Aorta (tissue), 5 donors: ENCODE measurements around the gene GOSR2. TPM values are rescaled to one million over a fixed set of nuclear protein-coding genes. Genes with fewer than 3 reads are reported as not detected.

ENCODE experiments used
- ATAC-seq: fragments of 200-7000 bp; cut with Tn5 transposase; one replicate; pipeline ENCODE4 v1.9.1; 2022; ENCODE audit warnings: moderate library complexity; ENCODE audit not compliant: low FRiP score
- DNase-seq, 2 donors: peaks; one replicate each; pipeline ENCODE4 v3.0.0-alpha.2; 2020
- H3K27ac ChIP-seq, 2 donors: one replicate each; pipeline ENCODE4 v1.5.1; 2013; ENCODE audit warnings: low read length in 2 of 2, mild to moderate bottlenecking in 2 of 2, moderate library complexity in 2 of 2, control low read depth in 1 of 2, inconsistent platforms in 1 of 2, low read depth in 1 of 2
- H3K27me3 ChIP-seq, 2 donors: one replicate each; pipeline ENCODE4 v1.6.1; 2013; ENCODE audit warnings: control low read depth in 1 of 2, low read length in 1 of 2, mild to moderate bottlenecking in 1 of 2, moderate library complexity in 1 of 2; ENCODE audit not compliant: insufficient read depth in 2 of 2, control insufficient read depth in 1 of 2
- H3K36me3 ChIP-seq, 2 donors: one replicate each; pipeline ENCODE4 v1.6.1; 2013; ENCODE audit warnings: control low read depth in 1 of 2, low read length in 1 of 2, mild to moderate bottlenecking in 1 of 2; ENCODE audit not compliant: insufficient read depth in 2 of 2, control insufficient read depth in 1 of 2
- H3K4me1 ChIP-seq, 2 donors: one replicate each; pipeline ENCODE4 v1.6.1; 2013; ENCODE audit warnings: low read length in 2 of 2, control low read depth in 1 of 2, mild to moderate bottlenecking in 1 of 2, moderate library complexity in 1 of 2; ENCODE audit not compliant: insufficient read depth in 2 of 2, control insufficient read depth in 1 of 2
- H3K4me3 ChIP-seq, 2 donors: one replicate each; pipeline ENCODE4 v1.5.1; 2013; ENCODE audit warnings: low read length in 2 of 2, control low read depth in 1 of 2, mild to moderate bottlenecking in 1 of 2
- H3K9me3 ChIP-seq: one replicate; pipeline ENCODE4 v1.6.1; 2013; ENCODE audit warnings: mild to moderate bottlenecking, low read length; ENCODE audit not compliant: control insufficient read depth
- WGBS, 2 donors: extraction: QIAGEN DNeasy Blood & Tissue Kit; methylation state at CpG; one replicate each; pipeline ENCODE4 v1.1.7; 2013; 5-methylcytosine and 5-hydroxymethylcytosine counted together
- intact Hi-C, 2 donors: fragments of 100-400 bp; cut with DNase I; formaldehyde crosslinking; loops; one replicate each; pipeline versions ENCODE4 v1.14.2 to v1.15.0; 2022
- polyA plus RNA-seq, 2 donors: library from polyadenylated mRNA; stranded (reverse); fragments of 200-250 nt; gene quantifications; one replicate each; pipeline ENCODE4 v1.2.3, GENCODE V29; 2013
- total RNA-seq, 2 donors: library from RNA; stranded (reverse); fragmentation: NEBNext Ultra II Directional; extraction: Animal tissue kit (Norgen Biotek cat#: 25700); gene quantifications; one replicate each; pipeline ENCODE4 v1.2.1, GENCODE V29; 2021
- donor health status: healthy with polysubstance abuse.
- donor health status: Bipolar disorder and iron deficiency.
- donor health status: DM: no; HTN: no; CAD: no.
- donor health status: DM: no; HTN: no; CAD: no.
- donor health status: DM: yes; HTN: yes; CAD: no.

Gene GOSR2
- total and polyA plus RNA-seq, 4 donors = 23.4 to 62.9 (median 44.6) TPM

DNA sequence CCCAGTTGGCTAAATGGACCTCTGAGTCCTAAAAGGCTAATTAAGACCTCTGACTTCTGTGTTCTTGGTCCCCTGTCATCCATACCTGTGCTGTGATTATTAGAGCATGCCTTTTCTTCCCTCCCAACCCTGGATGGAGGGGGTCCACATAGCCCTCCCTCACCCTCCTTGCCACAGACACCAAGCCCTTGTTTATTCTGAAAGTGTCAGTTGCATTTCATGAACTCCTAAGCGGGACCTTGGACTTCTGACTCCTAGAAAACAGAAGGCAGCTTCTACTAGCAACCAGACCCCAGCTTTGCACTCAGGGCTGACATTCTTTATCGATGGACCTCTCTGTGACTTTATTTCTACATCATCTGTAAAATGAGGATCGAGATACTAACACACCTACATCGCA lies 33.4 kb upstream of the GOSR2 start:
- H3K4me1 ChIP-seq = no peaks in the 10 kb centered on the region
- DNase-seq (no peak), ATAC-seq (no peak)
- H3K4me3 ChIP-seq = no peak overlapping the region
- no peaks in the 10 kb centered on the region for H3K9me3 ChIP-seq
- no peak overlapping the region for H3K27ac ChIP-seq
- intact Hi-C loops = no loop called here
- WGBS, 2 donors = 82 to 89% methylated on average over 4 of the region's 4 CpGs
- H3K36me3 ChIP-seq = no peaks in the 10 kb centered on the region
- H3K27me3 ChIP-seq = no peaks in the 10 kb centered on the region

DNA sequence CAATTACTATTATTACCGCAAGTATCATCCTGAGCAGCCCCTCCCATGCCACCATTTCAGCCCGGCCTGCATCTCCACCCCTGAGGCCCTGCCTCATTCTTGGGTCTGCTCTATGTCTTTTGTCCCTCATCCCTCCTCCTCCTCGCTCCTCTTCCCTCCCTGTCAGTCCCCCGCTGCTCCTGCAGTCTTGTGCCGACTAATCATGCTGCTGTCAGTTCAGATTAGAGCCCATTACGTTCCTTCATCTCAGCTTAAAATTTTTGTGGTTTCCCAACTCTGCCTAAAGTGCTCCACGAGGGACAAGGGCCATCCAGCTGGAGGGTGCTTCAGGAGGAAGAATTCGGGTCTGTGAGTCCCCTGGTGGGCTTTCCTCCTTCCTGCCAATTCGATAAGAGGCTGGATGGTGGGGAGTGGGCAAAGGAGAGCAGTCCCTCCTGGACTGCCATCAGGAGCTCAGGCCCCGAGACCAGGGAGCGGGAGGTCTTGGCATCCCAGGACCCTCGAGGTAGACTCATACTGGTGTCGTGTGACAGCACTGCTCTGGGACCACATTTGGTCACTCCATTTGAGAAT lies 32.9 kb upstream of the GOSR2 start:
- Histone ChIP-seq H3K9me3 (no peaks in the 10 kb centered on the region), H3K36me3 (no peaks in the 10 kb centered on the region), H3K27ac (no peak overlapping the region), H3K27me3 (no peaks in the 10 kb centered on the region), H3K4me1 (no peaks in the 10 kb centered on the region), H3K4me3 (no peak overlapping the region)
- intact Hi-C loops = no loop called here
- DNase-seq = peak in 1 of 2 donors; percentile 19
- WGBS, 2 donors = 36 to 39% methylated on average over 13 of the region's 13 CpGs
- no peak for ATAC-seq

DNA sequence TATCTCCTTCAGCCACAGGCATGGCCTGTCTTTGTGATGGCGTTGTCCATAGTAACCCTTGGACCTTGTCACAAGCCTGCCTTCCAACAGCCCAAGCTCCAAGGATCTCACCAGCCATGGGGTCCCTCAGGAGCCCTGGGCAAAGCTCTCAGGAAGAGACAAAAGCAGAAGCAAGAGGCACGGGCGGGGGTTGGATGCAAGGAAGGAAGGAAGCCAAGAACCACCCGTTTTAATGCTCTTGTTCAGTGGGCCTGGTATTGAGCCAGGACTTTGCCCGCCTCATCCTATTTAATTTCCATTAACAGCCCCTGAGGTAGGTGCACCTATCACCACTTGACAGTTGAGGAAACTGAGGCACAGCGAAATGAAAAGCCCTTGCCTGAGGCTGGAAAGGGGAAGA lies 32.3 kb upstream of the GOSR2 start:
- Histone ChIP-seq H3K27me3 (no peaks in the 10 kb centered on the region), H3K9me3 (no peaks in the 10 kb centered on the region), H3K36me3 (no peaks in the 10 kb centered on the region), H3K4me3 (no peak overlapping the region), H3K27ac (no peak overlapping the region), H3K4me1 (no peaks in the 10 kb centered on the region)
- peak in 1 of 2 donors; percentile 41 for DNase-seq
- intact Hi-C loops = no loop called here
- WGBS, 2 donors = 69 to 74% methylated on average over 6 of the region's 6 CpGs
- ATAC-seq = no peak

DNA sequence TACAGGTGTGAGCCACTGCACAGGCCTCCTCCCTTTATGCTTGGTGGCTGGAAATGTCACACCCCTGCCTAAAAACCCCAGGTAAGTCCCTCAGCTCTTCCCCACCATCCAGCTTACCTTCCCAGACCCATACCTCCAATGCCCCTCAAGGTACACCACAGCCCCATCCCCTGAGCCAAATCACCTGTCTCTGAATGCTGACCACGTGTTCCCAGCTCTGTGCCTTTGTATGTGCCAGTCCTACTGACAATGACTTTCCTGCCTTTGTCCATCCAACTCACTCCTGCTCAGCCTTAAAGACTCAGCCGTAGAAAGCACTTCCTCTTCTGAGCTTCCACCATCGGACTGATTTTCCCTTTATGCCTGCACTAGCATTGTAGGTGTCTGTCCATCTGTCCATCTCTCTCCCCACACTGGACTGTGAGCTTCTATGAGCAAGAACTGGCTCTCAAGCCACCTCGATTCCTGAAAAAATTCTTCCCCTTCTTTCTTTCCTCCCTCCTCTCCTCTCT lies 30.7 kb upstream of the GOSR2 start:
- Histone ChIP-seq H3K4me3 (no peak overlapping the region), H3K4me1 (no peaks in the 10 kb centered on the region), H3K9me3 (no peaks in the 10 kb centered on the region), H3K27ac (no peak overlapping the region), H3K36me3 (no peaks in the 10 kb centered on the region), H3K27me3 (no peaks in the 10 kb centered on the region)
- DNase-seq (no peak), ATAC-seq (no peak)
- intact Hi-C loops = no loop called here
- WGBS, 2 donors = 66 to 71% methylated on average over 4 of the region's 4 CpGs

DNA sequence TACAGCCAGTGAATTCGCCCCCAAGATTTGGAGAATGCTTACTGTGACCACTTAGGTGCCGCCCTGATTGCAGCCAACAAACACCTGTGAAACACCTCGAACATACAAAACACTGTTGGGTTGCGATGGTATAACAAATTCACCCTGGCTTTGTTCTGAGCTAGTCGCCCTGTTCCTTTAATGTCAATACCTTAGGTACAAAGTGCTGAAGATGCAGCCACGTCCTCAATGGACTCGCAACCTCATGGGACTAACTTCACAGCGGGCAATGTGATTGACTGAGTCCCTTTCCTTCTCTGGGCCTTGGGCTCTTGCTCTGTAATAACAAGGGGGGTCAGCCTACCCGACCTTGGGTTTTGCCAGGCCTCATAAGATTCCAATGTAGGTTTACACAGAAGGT lies 28.9 kb upstream of the GOSR2 start:
- H3K36me3 ChIP-seq = no peaks in the 10 kb centered on the region
- no peak overlapping the region for H3K4me3 ChIP-seq
- no peaks in the 10 kb centered on the region for H3K27me3 ChIP-seq
- H3K27ac ChIP-seq = no peak overlapping the region
- 78 to 80% methylated on average over 9 of the region's 9 CpGs for WGBS, 2 donors
- ATAC-seq (no peak), DNase-seq (no peak)
- no peaks in the 10 kb centered on the region for H3K4me1 ChIP-seq
- no peaks in the 10 kb centered on the region for H3K9me3 ChIP-seq
- intact Hi-C loops = no loop called here

DNA sequence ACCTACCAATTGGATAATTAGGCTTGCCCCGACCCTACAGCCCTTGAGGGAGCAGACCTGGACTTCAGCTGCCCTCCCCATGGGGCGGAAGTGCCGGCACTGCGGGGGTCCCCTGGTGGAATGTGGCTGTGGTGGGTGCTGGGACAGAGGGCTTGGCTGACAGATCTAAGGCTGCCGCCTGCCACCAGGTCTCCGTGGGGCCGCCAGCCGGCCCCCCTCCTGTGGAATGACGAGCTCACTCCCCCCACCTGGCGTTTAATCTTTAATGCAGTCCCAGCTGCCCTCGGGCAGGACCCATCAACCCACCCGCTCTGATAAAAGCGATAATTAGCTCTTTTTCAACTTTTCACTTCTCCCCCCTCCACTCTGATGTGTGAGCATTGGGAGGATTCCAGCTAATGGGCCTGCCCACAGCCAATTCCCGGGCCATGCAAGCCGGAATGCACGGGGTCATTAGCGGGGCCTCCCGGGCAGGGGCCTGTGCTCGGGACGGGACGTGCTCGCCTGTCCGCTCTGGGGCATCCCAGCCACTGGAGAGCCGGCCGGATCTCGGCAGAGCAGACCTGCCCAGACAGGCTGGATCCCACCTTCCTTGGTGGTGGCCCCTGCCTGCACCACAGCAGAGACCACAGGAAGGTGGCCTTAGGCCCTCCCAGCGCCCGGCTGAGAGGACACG lies 28.3 kb upstream of the GOSR2 start:
- Histone ChIP-seq H3K4me1 (no peaks in the 10 kb centered on the region), H3K36me3 (no peaks in the 10 kb centered on the region), H3K27me3 (no peaks in the 10 kb centered on the region), H3K9me3 (no peaks in the 10 kb centered on the region), H3K4me3 (no peak overlapping the region), H3K27ac (no peak overlapping the region)
- intact Hi-C loops = no loop called here
- ATAC-seq (peak; percentile 35), DNase-seq (no peak)
- WGBS, 2 donors = 30 to 36% methylated on average over 28 to 29 of the region's 29 CpGs

DNA sequence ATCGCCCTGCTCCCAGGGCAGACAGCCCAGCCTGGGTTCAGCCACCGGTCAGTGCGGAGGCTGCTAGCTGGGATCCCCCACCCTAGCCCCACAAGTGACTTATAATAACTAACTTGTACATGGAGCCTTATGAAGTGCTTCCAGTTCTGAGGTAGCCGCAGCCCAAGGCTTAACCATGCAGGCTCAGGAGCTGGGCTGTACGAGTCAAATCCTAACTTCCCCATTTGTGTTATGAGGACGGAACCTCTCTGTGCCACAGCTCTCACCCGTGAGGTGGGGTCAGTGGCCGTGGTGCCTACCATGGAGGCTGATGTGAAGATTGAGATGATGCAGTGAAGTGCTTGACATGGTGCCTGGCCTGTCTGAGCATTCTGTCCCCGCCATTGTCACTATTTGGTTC lies 27.8 kb upstream of the GOSR2 start:
- DNase-seq (no peak), ATAC-seq (no peak)
- intact Hi-C loops = no loop called here
- Histone ChIP-seq H3K27ac (no peak overlapping the region), H3K4me3 (no peak overlapping the region), H3K27me3 (no peaks in the 10 kb centered on the region), H3K9me3 (no peaks in the 10 kb centered on the region), H3K4me1 (no peaks in the 10 kb centered on the region), H3K36me3 (no peaks in the 10 kb centered on the region)
- 82 to 90% methylated on average over 9 of the region's 9 CpGs for WGBS, 2 donors

DNA sequence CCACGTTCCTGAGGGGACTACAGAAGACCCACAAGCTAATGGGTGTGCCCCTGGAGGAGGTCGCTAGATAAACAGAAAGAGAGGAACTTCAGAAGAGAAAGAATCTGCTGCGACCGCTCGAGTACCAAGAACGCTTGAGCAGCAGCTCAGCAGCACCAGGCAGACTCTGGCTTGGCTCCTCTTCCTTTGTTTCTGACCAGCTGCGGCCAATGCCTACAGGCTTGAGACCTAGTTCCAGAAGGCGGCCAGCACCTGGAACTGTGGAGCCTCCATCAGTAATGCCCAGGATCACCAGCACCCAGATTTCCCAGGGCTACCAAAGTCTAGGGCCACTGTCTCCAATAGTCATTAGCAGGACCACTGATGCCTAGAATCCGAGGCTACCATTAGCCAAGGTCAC lies 26.0 kb upstream of the GOSR2 start:
- H3K36me3 ChIP-seq = no peaks in the 10 kb centered on the region
- no peaks in the 10 kb centered on the region for H3K9me3 ChIP-seq
- ATAC-seq (no peak), DNase-seq (no peak)
- H3K4me1 ChIP-seq = no peaks in the 10 kb centered on the region
- intact Hi-C loops = no loop called here
- WGBS, 2 donors = 77 to 83% methylated on average over 9 of the region's 9 CpGs
- H3K27me3 ChIP-seq = no peaks in the 10 kb centered on the region
- H3K4me3 ChIP-seq = no peak overlapping the region
- no peak overlapping the region for H3K27ac ChIP-seq

DNA sequence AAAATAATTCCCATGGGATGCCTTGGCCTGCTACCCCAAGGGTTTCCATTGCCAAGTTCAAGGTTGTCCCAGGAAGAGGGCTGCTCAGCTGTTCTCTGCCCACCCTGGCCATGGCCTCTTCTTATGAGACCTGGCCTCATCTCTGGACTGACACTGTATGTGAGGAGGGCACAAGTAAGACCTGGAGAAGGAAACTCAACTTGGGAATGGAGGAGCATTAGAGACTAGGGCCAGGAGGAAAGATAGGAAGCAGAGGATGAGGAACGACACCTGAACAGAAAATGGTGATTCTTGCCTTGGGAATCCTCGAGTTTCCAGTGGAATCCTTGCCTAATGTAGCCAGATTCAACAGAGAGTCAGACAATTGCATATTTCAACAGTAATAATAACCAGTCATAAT lies 24.6 kb upstream of the GOSR2 start:
- ATAC-seq (no peak), DNase-seq (no peak)
- intact Hi-C loops = no loop called here
- 63 to 72% methylated on average over 2 of the region's 2 CpGs for WGBS, 2 donors
- Histone ChIP-seq H3K9me3 (no peaks in the 10 kb centered on the region), H3K36me3 (no peaks in the 10 kb centered on the region), H3K27ac (no peak overlapping the region), H3K4me1 (no peaks in the 10 kb centered on the region), H3K4me3 (no peak overlapping the region), H3K27me3 (no peaks in the 10 kb centered on the region)
